HG03342 (cell line): ENCODE measurements around the gene XCL2.
"Not testable (repeated sequence)": the region's sequence is repeated elsewhere in the genome, so short reads cannot be mapped to it uniquely, and the experiment has no call there.

ENCODE experiments used
- ATAC-seq: cut with Tn5 transposase; IDR thresholded peaks from one replicate; pipeline ENCODE4 v1.9.1; 2021; ENCODE audit warnings: mild to moderate bottlenecking, moderate library complexity; ENCODE audit not compliant: unreplicated experiment

XCL2 gene

DNA sequence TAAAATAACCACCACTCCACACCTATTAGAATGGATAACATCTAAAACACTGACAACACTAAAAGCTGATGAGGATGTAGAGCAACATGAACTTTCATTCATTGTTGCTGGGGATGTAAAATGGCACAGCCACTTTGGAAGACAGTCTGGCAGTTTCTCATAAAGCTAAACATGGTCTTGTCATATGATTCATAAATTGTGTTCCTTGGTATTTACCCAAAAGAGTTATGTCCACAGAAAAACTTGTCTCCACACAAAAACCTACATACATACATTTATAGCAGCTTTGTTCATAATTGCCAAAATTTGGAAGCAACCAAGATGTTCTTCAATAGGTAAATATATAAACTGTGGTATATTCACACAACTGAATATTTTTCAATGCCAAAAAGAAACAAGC is 16.6 kb upstream of the XCL2 start:
- ATAC-seq, result no peak

DNA sequence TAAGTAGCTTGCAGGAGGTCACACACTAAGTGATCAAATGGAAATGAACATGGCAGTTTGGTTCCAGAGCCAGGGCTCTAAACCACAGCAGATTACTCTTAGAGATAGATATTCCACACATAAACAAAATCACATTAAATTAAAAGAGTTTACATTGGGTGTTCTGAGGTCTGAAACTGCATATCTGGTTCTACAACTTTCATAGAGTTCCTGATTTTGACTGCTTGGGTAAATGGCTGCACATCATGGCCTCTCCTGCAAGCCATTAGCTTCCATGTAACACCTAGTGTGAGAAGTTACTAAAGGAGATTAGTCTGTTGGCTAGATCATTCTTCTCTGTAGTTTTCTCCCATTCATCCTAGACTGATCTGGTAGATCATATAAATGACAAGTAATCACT is 12.8 kb upstream of the XCL2 start:
- no peak for ATAC-seq

DNA sequence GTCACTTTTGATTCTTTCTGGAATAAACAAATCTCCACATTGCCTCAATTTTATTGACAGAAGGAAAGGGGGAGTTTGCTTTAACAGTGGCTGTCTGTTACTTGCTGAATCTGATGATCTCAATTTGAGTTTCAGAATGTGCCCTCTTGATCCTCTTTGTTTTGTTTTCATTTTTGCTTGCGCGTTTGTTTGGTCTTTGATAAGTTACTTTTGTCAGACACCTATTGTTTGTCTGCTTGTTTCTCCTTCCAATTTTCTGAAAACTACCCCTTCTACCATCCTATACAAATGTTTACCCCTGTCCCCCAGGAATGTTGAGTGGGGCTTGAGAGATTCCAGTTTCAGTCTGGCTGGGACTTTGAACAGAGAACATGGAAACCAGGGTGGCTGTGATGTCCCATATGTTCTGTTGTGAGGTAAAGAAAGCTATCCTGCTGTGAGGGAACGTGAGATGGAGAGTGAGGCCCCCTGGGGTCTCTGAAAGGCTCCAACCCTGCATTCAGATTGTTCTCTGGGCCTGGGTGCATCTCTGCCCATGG is 11.8 kb upstream of the XCL2 start:
- ATAC-seq, result no peak

GRCh38 chr1:168554603-168555483 is 11.0 kb upstream of the XCL2 start:
- no peak for ATAC-seq

DNA sequence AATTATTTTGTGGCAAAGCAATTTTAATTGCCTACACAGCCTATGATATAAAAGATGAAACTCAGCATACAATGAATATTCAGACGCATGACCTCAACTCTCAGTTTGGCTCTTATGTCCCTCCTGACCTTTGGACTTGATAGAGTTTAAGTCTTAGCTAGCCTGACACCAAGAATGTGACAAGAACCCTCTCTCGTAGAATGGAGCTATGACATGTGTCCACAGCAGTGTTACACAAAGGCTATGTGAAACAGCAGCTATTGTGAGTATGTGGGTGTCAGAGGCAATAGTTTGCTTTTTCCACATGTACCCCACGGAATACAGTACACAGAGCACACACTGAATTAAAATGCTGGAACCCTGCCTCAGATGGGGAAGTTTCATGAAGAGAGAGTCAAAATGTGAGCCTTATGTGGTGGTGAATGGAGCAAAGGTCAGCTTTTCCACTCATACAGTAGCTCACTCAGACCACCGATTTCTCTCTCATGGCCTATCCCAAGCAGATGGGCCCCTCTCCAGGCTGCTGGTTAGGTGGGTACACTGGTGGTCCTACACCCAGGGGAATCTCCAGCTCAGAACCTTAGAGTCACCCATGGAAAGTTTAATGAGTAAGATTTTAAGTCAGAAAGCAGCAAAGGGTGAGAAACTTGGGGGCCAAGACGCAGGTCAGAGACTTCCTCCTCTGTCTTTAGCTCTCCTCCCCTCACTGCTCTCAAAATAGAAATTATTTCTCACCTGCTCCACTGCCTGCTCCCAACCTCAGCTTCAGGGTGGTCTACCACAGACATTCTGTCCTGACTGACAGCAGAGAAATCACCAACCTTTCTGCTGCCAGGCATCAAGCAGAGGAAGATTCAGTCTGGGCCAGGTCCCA is 10.1 kb upstream of the XCL2 start:
- no peak for ATAC-seq

DNA sequence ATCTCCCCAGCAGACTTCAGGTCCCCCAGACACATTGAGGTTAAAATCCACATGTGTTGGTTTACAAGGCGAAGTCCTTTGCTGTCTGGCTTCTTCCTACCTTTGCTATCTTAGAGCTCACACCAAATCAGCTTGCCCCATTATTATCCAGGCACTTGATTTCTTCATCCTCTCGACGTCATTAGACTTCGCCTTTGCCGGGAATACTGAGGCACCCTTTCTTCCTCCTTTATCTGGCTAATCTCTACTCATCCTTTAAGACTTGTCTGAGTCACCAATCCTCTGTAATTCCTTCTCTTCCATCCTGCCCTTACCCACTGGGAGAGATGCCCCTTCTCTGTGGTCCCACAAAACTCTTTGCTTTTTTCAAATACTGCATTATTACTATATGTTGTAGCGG is 9.2 kb upstream of the XCL2 start:
- ATAC-seq, result no peak

GRCh38 chr1:168551688-168552087 is 7.9 kb upstream of the XCL2 start:
- no peak for ATAC-seq

DNA sequence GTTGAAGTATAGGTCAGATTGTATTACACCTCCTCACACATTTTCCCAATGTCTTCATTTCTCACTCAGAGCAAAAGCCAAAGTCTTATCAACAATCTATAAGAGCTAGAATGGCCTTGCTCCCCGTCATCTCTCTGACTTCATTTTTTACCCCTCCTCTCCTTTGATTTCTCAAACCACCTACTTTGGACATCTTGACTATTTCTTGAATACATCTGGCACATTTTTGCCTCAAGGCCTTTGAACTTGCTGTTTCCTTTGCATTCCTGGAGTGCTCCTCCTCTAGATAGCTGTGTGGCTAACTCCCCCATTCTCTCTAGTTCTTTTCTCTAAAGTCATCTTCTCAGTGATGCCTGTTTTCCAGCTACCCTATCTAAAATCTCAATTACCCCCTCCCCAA is 7.2 kb upstream of the XCL2 start:
- ATAC-seq, result no peak

GRCh38 chr1:168546553-168546895 is 2.7 kb upstream of the XCL2 start:
- ATAC-seq, result not testable (repeated sequence)

DNA sequence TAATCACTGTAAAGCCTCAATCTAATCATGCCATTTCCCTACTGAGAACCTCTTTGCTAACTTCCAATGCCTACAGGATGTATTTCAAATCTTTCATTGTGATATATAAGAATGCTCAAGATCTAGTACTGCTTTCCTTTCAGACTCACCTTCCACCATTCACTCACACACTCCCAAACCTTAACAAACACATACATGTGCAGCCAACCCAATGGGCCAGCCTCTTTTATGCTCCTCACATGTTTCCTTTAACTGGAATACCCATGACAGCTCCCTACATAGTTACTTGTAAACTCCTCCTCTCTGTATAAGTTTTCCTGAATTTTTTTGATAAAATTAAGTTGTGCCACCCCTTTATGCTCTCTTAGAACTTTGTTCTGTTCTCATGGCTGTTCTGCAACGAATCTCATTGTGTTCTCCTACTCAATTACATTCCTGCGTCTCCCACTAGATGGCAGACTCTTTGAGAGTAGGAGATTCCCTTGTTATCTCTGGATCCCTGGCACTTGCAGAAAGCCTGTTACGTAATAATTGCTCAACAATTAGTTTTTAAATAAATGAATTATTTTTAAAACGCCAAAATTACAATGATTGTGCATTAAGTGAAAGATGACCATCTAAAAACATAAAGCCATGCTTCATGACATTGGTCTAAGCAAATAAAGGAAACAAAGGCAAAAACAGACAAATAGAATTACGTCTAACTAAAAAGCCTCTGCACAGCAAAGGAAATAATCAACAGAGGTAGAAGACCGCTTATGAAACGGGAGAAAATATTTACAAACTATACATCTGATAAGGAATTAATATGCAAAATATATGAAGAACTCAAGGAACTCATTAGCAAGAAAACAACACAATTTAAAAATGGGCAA is 2.1 kb upstream of the XCL2 start:
- ATAC-seq, result not testable (repeated sequence)

DNA sequence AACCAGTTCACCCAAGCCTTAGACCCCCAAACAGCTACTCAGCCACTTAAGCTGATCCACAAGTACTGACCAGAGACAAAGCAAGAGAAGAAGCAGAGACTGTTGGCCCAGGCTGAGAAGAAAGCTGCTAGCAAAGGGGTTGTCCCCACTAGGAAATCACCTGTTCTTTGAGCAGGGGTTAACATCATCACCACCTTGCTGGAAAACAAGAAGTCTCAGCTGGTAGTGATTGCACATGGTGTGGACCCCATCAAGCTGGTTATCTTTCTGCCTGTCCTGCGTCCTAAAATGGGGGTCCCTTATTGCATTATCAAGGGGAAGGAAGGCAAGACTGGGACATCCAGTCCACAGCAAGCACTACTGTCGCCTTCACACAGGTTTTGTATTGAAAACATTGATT is 819 bp downstream of the XCL2 start:
- not testable (repeated sequence) for ATAC-seq

DNA sequence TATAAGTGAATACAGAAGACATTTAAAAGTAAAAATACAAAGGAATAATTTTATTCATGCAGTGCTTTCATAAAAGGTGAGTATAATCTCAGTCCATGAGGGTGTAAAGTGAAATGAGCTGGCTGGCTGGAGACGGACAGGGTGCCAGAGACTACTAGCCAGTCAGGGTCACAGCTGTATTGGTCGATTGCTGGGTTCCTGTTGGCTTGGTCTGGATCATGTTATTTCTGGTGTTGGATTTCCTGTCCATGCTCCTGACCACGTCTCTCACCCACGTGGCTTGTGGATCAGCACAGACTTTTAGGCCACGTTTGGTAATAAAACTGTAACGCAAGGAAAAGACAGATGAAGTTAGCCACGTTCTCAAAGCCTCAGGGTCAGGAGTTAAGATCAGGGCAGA is 3.0 kb downstream of the XCL2 start:
- not testable (repeated sequence) for ATAC-seq

DNA sequence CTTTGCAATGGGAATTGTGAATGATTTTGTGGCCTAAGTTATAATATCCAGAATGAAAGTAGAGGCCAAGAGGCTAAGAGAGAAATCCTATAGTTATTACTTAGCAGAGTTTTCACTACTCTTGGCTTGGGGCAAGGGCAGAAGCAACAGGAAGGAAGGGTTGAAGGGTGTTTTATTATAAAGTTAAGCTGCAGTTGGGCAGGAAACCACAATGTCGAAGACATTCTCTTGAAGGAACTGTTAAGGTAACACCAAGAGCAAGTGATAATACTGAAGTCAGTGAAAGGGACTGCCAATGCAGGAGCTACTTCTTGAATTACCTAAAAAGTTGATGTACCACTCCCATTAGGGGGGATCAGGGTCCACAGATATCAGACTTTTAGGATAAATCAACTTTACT is 8.3 kb downstream of the XCL2 start:
- ATAC-seq, result no peak

DNA sequence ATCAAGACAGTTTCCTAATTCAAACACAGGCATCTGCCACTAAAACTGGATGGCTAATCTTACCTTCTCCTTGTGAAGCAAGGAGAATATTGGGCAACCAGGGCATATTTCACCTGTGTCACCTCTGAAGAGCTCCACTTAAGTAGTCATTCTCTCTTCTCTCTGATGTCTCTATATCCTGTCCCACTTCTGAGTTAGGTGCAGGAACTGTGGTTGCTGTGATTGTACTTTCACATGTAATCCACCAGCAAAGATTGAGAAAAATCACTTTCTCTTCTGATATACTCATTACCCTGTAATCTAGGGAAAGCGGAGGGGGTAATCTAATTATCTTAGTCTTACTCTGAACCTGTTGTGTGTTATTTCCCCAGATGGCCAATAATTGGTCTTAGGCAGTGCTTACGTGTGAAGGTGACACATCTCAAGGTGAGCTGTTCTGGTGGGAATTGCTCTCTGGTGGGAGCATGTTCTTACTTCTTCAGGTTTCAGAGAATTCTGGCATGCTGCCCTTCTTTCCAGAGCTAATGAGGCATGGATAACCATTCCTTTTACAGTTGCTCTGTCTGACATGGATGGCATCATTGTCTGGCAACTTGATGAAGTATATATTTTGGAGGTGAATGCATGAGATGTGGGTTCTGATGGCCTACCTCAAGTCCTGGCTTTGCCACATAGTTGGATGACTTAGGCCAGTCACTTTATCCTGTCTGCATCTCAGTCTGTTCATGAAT is 12.0 kb downstream of the XCL2 start:
- no peak for ATAC-seq

GRCh38 chr1:168529518-168529917 is 14.3 kb downstream of the XCL2 start:
- no peak for ATAC-seq

DNA sequence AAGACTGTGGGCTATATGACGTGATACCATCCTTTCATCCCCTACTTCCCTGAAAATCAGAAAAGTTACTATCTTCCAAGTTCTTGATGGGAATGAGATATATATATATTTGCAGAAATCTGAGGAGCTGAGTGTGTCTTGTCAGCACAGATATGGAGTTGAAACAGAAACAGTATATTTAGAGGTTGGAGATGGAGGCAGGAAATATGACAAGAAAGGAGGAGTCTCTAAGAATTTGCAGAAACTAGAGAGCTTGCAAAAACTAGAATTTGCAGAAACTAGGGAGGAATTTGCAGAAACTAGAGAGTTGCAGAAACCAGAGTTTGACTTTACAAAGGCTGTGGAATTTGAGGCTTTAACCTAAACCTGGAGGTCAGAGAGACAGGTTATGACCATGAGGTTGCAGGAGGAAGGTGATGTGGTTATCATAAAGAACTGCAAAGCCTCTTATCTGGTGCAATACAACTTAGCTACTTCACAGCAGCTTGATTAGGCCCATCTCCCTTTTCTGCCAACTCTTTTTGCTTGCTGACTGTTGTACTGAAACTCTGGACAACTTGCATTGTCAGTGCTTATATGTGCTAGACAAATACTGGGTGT is 22.3 kb downstream of the XCL2 start:
- ATAC-seq, result no peak

GRCh38 chr1:168520832-168521231 is 23.0 kb downstream of the XCL2 start:
- ATAC-seq, result no peak

DNA sequence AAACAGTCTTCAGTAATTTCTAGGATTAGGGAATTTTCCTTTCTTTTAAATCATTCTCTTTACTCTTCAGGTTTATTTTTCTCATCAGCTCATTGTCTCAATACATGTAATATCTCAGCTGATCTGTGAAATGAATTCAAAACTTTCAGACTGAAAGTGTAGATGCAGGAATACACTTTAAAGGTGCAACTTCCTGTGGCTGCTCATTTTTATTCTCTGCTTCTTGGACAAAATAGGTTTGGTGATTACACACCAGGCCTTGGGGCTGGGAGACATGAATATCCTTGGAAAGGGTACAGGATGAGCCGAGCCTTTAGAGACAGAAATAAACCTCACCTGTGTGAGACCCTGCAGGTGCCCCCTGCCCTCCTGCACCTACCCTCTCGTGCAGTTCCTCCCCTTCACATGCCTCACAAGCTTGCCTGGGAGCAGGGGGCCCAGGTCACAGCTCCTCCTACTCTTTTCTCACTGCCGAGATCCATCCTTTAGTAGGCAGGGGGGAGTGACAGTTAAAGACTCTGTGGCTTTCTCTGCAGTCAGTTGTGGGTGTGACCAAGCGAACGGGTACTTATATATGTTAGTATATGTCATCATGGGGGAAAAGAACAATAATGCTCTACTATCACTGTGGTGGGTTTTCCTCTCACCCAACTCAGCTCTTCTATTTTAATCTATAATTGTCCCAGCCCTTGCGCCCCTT is 23.6 kb downstream of the XCL2 start:
- ATAC-seq, result no peak

DNA sequence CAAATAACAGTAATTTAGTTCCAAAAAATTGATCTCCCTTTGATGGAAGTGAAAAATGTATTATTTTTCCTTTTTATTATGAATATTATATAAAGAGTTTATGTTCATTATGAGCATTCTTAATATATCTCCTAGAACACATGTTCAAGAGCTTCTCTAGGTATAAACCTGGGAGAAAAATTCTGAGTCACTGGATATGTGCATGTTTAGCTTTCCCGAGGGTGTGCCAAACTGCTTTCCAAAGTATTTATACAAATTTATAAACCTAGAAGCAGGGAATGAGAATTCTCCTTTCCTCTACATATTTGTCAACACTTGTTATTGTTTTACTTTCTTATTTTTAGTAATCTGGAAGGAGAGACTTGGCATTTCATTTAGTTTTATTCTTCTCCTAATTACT is 25.0 kb downstream of the XCL2 start:
- no peak for ATAC-seq
